ENCODE results near the gene PXDN. TPM values are rescaled to one million over a fixed set of nuclear protein-coding genes. Genes with fewer than 3 reads are reported as not detected.

Gene PXDN
- total and polyA plus RNA-seq, 11 donors: 5.9 to 83.7 (median 28.2) TPM

- WGBS, 4 donors: 0 to 1% (median 1%) methylated on average over 3 to 33 of the region's 33 CpGs; no CpG with 5 or more reads in 1 of the 4 donors
- Histone ChIP-seq H3K36me3 (no peaks in the 10 kb centered on the region), H3K27me3 (peaks cover 0 to 19% (median 0%) of the 10 kb centered on the region in 9 donors), H3K27ac (peak overlapping the region; percentile 87 to 98 (median 92)), H3K4me1 (peaks cover 0 to 58% (median 27%) of the 10 kb centered on the region in 12 donors), H3K4me3 (peak overlapping the region; percentile 44 to 96 (median 74)), H3K9me3 (no peaks in the 10 kb centered on the region)
- intact Hi-C loops (cut with DNase I): loop anchor here in 8 of 10 donors (2.0 to 10.0 kb wide), 8 partner anchors 37 to 189 kb away; no protein-coding TSS in a partner anchor
- ATAC-seq (peak in 2 of 4 donors; percentile 13 to 17), DNase-seq (peak in 1 of 5 donors; percentile 58)
- no peak for TF ChIP-seq POLR2A (IDR thresholded peaks at IDR 0.05)
Observed at GRCh38 chr2:1744151-1744445, 217 bp downstream of the PXDN start.

- ATAC-seq (peak in 3 of 4 donors; percentile 3 to 28 (median 16)), DNase-seq (peak in 2 of 5 donors; percentile 44 to 67)
- peak overlapping the region; percentile 89 to 98 (median 92) for H3K27ac ChIP-seq
- intact Hi-C loops (cut with DNase I): loop anchor here in 8 of 10 donors (2.0 to 10.0 kb wide), 9 partner anchors 35 to 189 kb away; no protein-coding TSS in a partner anchor
- whole genome bisulfite sequencing, 4 donors: 1 to 2% (median 1%) methylated on average over 30 to 70 of the region's 71 CpGs
- H3K4me1 ChIP-seq: peaks cover 0 to 62% (median 32%) of the 10 kb centered on the region in 12 donors
- H3K4me3 ChIP-seq: peak overlapping the region; percentile 61 to 96 (median 78)
- no peaks in the 10 kb centered on the region for H3K9me3 ChIP-seq
- TF ChIP-seq POLR2A (IDR thresholded peaks at IDR 0.05): no peak
- TF ChIP-seq CTCF (IDR thresholded peaks at IDR 0.05): no peak
- H3K36me3 ChIP-seq: no peaks in the 10 kb centered on the region
- peaks cover 0 to 19% (median 0%) of the 10 kb centered on the region in 9 donors for H3K27me3 ChIP-seq
Observed at GRCh38 chr2:1743396-1744150, 742 bp downstream of the PXDN start.

GRCh38 chr2:1742681-1743395, 1.5 kb downstream of the PXDN start:
- peak overlapping the region; percentile 61 to 96 (median 78) for H3K4me3 ChIP-seq
- DNase-seq (peak; percentile 79 to 84 (median 81)), ATAC-seq (peak; percentile 34 to 70 (median 46))
- 2 to 6% (median 4%) methylated on average over 33 to 54 of the region's 54 CpGs for WGBS, 4 donors
- TF ChIP-seq POLR2A (IDR thresholded peaks at IDR 0.05): peak in 1 of 2 donors; percentile 16
- peak; percentile 16 to 71 (median 54) for TF ChIP-seq CTCF (IDR thresholded peaks at IDR 0.05)
- H3K9me3 ChIP-seq: no peaks in the 10 kb centered on the region
- H3K27ac ChIP-seq: peak overlapping the region; percentile 60 to 98 (median 92)
- no peaks in the 10 kb centered on the region for H3K36me3 ChIP-seq
- H3K27me3 ChIP-seq: peaks cover 0 to 19% (median 0%) of the 10 kb centered on the region in 9 donors
- intact Hi-C loops (cut with DNase I): loop anchor here in 8 of 10 donors (2.0 to 10.0 kb wide), 9 partner anchors 34 to 188 kb away; no protein-coding TSS in a partner anchor
- peaks cover 0 to 69% (median 36%) of the 10 kb centered on the region in 12 donors for H3K4me1 ChIP-seq

GRCh38 chr2:1742301-1742680, 2.0 kb downstream of the PXDN start:
- H3K4me3 ChIP-seq: peak overlapping the region in 11 of 12 donors; percentile 61 to 96 (median 76)
- no peak for ATAC-seq
- DNase-seq: no peak
- H3K27me3 ChIP-seq: peaks cover 0 to 16% (median 0%) of the 10 kb centered on the region in 9 donors
- no peak for TF ChIP-seq POLR2A (IDR thresholded peaks at IDR 0.05)
- no peak for TF ChIP-seq CTCF (IDR thresholded peaks at IDR 0.05)
- intact Hi-C loops (cut with DNase I): loop anchor here in 8 of 10 donors (2.0 to 10.0 kb wide), 9 partner anchors 33 to 187 kb away; no protein-coding TSS in a partner anchor
- no peaks in the 10 kb centered on the region for H3K36me3 ChIP-seq
- H3K27ac ChIP-seq: peak overlapping the region; percentile 45 to 98 (median 92)
- WGBS, 4 donors: 58 to 81% (median 74%) methylated on average over 13 of the region's 13 CpGs
- H3K9me3 ChIP-seq: no peaks in the 10 kb centered on the region
- H3K4me1 ChIP-seq: peaks cover 0 to 70% (median 36%) of the 10 kb centered on the region in 12 donors

All from heart left ventricle (tissue), 16 donors.